Measurements from ENCODE around the gene EN2.

DNA sequence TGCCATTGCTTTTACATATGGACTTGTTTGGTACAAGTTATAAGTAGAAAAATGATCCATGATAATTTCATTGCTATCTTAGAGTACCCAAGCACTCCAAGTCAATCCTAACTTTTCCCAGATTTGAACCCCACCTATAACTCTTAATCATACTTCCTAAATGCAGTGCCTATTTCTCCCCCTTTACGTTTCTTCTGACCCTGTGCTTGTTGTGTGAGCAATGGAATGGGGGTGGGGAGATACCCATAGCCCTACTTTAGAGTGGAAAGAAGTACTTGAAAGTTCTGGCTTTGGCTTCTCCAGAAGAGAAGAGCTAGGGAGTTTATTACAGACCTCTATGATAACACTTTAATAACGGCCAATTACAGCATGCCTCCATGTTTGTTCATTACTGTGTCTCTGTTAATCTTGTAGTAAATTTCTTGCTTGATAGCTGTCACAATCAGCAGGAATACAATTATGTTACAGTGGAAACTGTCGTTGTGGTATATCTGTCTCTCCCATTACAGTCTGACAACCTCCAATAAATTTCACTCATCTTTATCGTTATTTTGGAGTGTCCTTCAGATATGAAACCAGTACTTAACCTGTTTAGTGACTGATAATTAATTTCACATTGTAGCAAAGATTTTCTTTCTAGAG is 54.4 kb downstream of the EN2 start:
- TF ChIP-seq, protein P1, sequence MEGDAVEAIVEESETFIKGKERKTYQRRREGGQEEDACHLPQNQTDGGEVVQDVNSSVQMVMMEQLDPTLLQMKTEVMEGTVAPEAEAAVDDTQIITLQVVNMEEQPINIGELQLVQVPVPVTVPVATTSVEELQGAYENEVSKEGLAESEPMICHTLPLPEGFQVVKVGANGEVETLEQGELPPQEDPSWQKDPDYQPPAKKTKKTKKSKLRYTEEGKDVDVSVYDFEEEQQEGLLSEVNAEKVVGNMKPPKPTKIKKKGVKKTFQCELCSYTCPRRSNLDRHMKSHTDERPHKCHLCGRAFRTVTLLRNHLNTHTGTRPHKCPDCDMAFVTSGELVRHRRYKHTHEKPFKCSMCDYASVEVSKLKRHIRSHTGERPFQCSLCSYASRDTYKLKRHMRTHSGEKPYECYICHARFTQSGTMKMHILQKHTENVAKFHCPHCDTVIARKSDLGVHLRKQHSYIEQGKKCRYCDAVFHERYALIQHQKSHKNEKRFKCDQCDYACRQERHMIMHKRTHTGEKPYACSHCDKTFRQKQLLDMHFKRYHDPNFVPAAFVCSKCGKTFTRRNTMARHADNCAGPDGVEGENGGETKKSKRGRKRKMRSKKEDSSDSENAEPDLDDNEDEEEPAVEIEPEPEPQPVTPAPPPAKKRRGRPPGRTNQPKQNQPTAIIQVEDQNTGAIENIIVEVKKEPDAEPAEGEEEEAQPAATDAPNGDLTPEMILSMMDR (IDR thresholded peaks at IDR 0.05 in 2 of 3, conservative IDR thresholded peaks at IDR 0.05 in 1 of 3; ENCODE audit: control insufficient read depth in 2 of 3, extremely low read depth in 1 of 3, insufficient read depth in 1 of 3, low read depth in 3 of 3, low read length in 3 of 3) = no peak
- TF ChIP-seq ASH2L (IDR thresholded peaks at IDR 0.05; ENCODE audit: borderline replicate concordance, low read depth) (no peak), ZNF24 (IDR thresholded peaks at IDR 0.05) (no peak), TARDBP (IDR thresholded peaks at IDR 0.05; ENCODE audit: borderline replicate concordance) (no peak), ELK1 (IDR thresholded peaks at IDR 0.05; ENCODE audit: low read depth, low read length) (no peak), ZBTB33 (IDR thresholded peaks at IDR 0.05) (no peak), GABPA (IDR thresholded peaks at IDR 0.05; ENCODE audit: low read depth) (no peak), JUND (IDR thresholded peaks at IDR 0.05; ENCODE audit: low read depth, low read length) (no peak), POLR2AphosphoS5 (IDR thresholded peaks at IDR 0.05; ENCODE audit: low read length) (no peak), ZNF274 (IDR thresholded peaks at IDR 0.05; ENCODE audit: insufficient read depth, insufficient read length) (no peak), FOXM1 (IDR thresholded peaks at IDR 0.05; ENCODE audit: low read depth, low read length) (no peak)
- TF ChIP-seq, protein P2, sequence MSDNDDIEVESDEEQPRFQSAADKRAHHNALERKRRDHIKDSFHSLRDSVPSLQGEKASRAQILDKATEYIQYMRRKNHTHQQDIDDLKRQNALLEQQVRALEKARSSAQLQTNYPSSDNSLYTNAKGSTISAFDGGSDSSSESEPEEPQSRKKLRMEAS (IDR thresholded peaks at IDR 0.05; ENCODE audit: low read depth, low read length) = no peak
